Subcutaneous abdominal adipose tissue (tissue), 5 donors: ENCODE results near the gene NR1D1.

Source experiments
- H3K27ac ChIP-seq: one replicate; pipeline ENCODE4 v1.7.0; 2013; ENCODE audit warnings: low read depth, mild to moderate bottlenecking, inconsistent platforms, low read length, moderate library complexity
- H3K27me3 ChIP-seq, 5 donors: one replicate each; pipeline ENCODE4 v1.7.0; 2013; ENCODE audit warnings: low read length in 5 of 5, inconsistent platforms in 1 of 5; ENCODE audit not compliant: control insufficient read depth in 5 of 5, insufficient read depth in 4 of 5
- H3K36me3 ChIP-seq, 5 donors: one replicate each; pipeline ENCODE4 v1.7.0; 2013; ENCODE audit warnings: low read length in 5 of 5; ENCODE audit not compliant: control insufficient read depth in 5 of 5, insufficient read depth in 5 of 5
- H3K4me1 ChIP-seq, 5 donors: one replicate each; pipeline ENCODE4 v1.7.0; 2013; ENCODE audit warnings: low read length in 5 of 5, mild to moderate bottlenecking in 3 of 5, moderate library complexity in 1 of 5; ENCODE audit not compliant: control insufficient read depth in 5 of 5, insufficient read depth in 5 of 5
- H3K4me3 ChIP-seq, 5 donors: one replicate each; pipeline ENCODE4 v1.7.0; 2013; ENCODE audit warnings: low read length in 5 of 5, low read depth in 1 of 5
- H3K9ac ChIP-seq, 5 donors: one replicate each; pipeline ENCODE4 v1.7.0; 2013; ENCODE audit warnings: low read length in 5 of 5, mild to moderate bottlenecking in 4 of 5, moderate library complexity in 3 of 5
- H3K9me3 ChIP-seq, 5 donors: one replicate each; pipeline ENCODE4 v1.7.0; 2013; ENCODE audit warnings: low read length in 5 of 5; ENCODE audit not compliant: control insufficient read depth in 5 of 5
- donor health status: healthy.
- donor health status: healthy.
- donor health status: healthy.
- donor health status: healthy.
- donor health status: healthy.

The NR1D1 gene

DNA sequence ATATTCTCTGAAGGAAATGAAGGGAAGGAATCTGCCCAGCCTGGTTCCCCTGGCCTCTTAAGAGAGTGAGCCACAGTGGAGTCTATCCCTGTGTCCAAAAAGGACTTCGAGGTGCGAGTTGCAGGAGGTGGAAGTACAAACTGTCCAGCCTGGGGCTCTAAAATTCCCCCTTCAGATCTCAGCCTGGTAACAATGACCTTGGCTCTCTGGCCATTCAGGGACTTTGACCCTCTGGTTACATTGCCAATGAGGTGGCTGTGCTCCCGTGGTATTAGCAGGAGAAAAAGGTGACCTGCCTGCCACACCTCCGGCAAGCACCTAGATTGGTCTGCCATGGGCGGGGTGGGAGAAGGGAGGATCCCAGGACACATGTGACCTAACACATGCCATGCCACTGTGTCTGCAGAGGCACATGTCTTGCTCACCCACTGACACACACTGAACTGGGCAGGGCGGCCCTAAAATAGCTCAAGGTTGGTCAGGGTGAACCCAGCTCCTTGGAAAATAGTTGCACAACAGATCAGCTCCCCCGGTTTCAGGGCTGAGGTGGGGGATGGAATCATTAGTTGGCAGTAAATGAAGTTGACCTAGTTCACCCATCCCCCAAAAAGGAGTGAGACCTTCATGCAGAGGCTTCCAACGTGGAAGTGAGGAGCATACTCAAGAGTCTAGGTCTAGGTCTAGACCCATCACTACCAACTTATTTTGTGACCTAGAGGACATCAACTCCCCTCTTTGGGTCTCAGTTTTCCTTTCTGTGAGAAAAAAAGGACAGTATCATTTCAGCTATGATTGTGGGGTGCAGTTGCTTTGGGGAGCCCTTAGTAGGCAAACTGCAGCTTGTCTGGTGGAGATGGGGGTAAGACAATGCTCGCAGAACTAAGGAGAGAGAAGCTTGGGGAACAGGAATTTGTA is 2.2 kb downstream of the NR1D1 start:
- Histone ChIP-seq H3K36me3 (peaks cover 0 to 50% (median 48%) of the 10 kb centered on the region in 5 donors), H3K4me3 (peak overlapping the region; percentile 55 to 100 (median 77)), H3K27ac (peak overlapping the region; percentile 95), H3K9me3 (no peaks in the 10 kb centered on the region), H3K27me3 (peaks cover 0 to 8% (median 0%) of the 10 kb centered on the region in 5 donors), H3K4me1 (peaks cover 43 to 92% (median 81%) of the 10 kb centered on the region in 5 donors), H3K9ac (peak overlapping the region; percentile 49 to 81 (median 56))

DNA sequence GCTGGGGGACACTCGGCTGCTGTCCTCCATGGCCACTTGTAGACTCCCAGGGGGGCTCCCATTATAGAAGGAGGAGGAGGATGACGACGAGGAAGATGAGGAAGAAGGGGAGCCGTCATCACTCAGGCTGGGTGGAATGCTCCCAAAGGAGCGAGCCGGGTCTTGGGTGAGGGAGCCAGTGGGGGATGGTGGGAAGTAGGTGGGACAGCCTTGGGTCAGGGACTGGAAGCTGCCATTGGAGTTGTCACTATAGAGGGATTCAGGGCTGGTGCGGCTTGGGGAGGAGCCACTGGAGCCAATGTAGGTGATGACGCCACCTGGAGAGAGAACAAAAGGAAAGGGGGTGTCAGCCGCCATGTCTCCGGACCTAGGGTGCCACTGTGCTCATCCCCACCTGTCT is 3.3 kb downstream of the NR1D1 start:
- Histone ChIP-seq H3K27me3 (peaks cover 0 to 8% (median 0%) of the 10 kb centered on the region in 5 donors), H3K4me3 (peak overlapping the region; percentile 55 to 100 (median 77)), H3K9ac (peak overlapping the region in 4 of 5 donors; percentile 49 to 81 (median 53)), H3K9me3 (no peaks in the 10 kb centered on the region), H3K27ac (peak overlapping the region; percentile 95), H3K4me1 (peaks cover 39 to 88% (median 82%) of the 10 kb centered on the region in 5 donors), H3K36me3 (peaks cover 0 to 56% (median 54%) of the 10 kb centered on the region in 5 donors)

DNA sequence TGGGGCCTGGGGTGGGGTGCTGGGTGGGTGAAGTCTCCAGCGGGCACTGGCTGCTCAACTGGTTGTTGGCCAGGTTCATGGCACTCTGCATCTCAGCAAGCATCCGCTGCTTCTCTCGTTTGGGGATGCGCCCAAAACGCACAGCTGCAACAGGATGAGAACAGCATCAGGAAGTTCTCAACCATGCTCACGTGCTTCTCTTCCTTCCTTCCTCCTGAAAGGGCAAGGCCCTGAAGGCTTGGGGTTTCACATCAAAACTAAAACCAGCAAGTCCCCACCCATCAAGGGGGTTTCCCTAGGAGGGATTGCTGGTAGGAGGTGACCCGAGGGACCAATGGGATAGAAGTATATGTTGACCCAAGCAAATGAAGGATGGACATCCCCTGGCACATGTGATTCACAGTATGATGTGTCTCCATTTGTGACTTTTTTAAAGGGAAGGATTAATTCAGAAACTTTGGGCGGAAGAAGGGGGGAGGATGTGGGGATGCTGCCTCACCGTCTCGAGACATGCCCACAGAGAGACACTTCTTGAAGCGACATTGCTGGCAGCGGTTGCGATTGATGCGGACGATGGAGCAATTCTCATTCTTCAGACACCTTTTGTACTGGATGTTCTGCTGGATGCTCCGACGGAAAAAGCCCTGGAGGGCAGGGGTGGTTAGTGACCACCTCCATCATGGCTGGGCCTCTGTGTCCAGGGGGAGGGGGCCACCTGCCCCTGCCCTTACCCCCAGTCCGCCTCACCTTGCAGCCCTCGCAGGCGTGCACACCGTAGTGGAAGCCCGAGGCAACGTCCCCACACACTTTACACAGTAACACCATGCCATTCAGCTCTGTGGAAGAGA is 4.2 kb downstream of the NR1D1 start:
- Histone ChIP-seq H3K4me3 (peak overlapping the region; percentile 11 to 92 (median 55)), H3K9ac (peak overlapping the region in 4 of 5 donors; percentile 1 to 59 (median 28)), H3K27me3 (peaks cover 0 to 7% (median 0%) of the 10 kb centered on the region in 5 donors), H3K9me3 (no peaks in the 10 kb centered on the region), H3K4me1 (peaks cover 37 to 84% (median 74%) of the 10 kb centered on the region in 5 donors), H3K36me3 (peaks cover 0 to 64% (median 60%) of the 10 kb centered on the region in 5 donors), H3K27ac (peak overlapping the region; percentile 95)

DNA sequence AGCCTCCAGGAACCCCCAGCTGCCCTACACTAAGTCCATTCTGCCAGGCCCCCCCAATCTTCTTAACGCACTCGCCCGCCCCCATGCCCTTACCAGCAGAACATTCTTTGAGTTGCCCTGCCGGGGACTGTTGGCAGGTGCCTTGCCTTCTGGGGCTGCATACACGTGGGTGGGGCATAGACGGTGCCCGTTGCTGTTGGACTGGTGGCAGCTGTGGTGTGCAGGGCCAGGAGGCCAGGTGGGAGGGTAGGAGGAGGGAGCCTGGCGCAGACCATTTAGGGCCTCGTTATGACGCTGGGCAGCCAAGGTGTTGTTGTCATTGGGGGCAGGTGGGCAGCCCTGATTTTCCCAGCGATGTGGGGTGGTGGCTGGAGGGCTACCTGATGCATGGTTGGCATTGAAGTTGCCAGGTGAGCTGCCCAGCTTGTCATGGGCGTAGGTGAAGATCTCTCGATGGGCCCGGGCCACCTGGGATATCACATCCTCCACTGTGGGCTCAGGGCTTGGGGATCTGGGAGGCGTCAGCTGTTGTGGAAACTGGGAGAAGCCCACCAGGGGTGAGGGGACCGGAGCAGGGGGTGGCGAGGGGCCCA is 4.9 kb downstream of the NR1D1 start:
- Histone ChIP-seq H3K4me1 (peaks cover 30 to 78% (median 69%) of the 10 kb centered on the region in 5 donors), H3K36me3 (peaks cover 0 to 70% (median 62%) of the 10 kb centered on the region in 5 donors), H3K27ac (peak overlapping the region; percentile 95), H3K9ac (peak overlapping the region in 2 of 5 donors; percentile 0 to 25), H3K4me3 (peak overlapping the region in 1 of 5 donors; percentile 24), H3K27me3 (peaks cover 0 to under 1% (median 0%) of the 10 kb centered on the region in 5 donors), H3K9me3 (no peaks in the 10 kb centered on the region)

DNA sequence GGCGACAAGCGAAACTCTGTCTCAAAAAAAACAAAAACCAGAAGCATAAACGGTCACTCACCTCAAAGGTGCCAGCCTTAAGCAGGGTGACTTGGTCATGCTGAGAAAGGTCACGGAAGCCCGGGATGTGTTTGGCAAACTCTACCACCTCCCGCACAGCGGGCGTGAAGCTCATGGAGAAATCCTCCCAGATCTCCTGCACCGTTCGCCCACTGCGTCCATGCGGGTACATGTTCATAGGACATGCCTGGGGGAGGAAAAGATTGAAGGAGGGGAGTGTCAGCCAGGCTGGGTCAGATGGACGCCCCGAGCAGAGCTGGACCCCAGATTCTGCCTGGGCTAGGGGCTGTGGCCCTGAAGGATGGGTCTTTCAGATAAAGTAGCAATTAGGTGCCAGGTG is 5.5 kb downstream of the NR1D1 start:
- Histone ChIP-seq H3K27ac (peak overlapping the region; percentile 95), H3K9ac (peak overlapping the region in 1 of 5 donors; percentile 25), H3K4me3 (no peak overlapping the region), H3K4me1 (peaks cover 30 to 72% (median 65%) of the 10 kb centered on the region in 5 donors), H3K9me3 (no peaks in the 10 kb centered on the region), H3K36me3 (peaks cover 0 to 76% (median 67%) of the 10 kb centered on the region in 5 donors), H3K27me3 (no peaks in the 10 kb centered on the region)

DNA sequence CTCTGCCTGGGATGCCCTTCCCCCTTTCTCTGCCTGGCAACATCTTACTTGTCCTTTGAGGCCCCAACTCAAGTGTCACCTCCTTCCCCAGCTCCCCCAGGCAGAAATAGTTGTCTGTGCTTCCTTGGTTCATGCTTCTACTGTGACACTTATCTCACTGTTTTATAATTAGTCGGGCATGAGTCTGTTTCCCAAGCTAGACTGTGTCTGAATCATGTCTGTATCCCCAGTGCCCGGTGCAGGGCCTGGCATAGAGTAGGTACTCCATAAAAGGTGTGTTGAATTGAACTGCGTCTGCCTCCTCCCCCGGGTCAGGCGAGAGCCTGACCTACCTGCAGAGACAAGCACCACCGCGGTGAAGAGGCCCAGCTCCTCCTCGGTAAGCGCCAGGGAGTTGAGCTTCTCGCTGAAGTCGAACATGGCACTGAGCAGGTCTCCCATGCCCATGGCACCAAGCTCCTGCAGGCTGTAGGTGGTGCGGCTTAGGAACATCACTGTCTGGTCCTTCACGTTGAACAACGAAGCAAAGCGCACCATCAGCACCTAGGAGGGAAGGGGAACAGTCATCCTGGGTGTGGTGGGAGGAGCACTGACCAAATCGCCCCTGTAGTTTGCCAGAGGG is 6.7 kb downstream of the NR1D1 start:
- Histone ChIP-seq H3K4me3 (peak overlapping the region in 2 of 5 donors; percentile 6 to 38), H3K9me3 (no peaks in the 10 kb centered on the region), H3K27me3 (no peaks in the 10 kb centered on the region), H3K27ac (peak overlapping the region; percentile 95), H3K4me1 (peaks cover 30 to 65% (median 62%) of the 10 kb centered on the region in 5 donors), H3K9ac (peak overlapping the region in 2 of 5 donors; percentile 21 to 23), H3K36me3 (peaks cover 0 to 87% (median 78%) of the 10 kb centered on the region in 5 donors)

DNA sequence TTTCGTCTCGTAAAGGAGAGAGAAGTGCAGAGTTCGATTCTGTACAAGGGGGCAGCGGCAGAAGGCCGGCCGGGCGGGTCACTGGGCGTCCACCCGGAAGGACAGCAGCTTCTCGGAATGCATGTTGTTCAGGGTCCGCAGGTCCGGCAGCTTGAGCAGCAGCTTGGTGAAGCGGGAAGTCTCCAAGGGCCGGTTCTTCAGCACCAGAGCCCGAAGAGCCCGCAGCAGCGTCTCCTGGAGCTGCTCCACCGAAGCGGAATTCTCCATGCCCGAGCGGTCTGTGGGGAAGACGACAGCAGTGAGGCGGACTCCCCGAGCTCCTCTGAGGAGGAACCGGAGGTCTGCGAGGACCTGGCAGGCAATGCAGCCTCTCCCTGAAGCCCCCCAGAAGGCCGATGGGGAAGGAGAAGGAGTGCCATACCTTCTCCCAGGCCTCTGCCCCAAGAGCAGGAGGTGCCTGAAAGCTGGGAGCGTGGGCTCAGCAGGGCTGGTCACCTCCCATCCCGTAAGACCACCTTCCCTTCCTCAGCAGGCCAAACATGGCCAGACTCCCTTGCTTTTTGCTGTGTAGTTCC is 7.3 kb downstream of the NR1D1 start:
- Histone ChIP-seq H3K9ac (peak overlapping the region in 2 of 5 donors; percentile 21 to 23), H3K36me3 (peaks cover 0 to 92% (median 83%) of the 10 kb centered on the region in 5 donors), H3K4me3 (peak overlapping the region in 2 of 5 donors; percentile 6 to 38), H3K27me3 (no peaks in the 10 kb centered on the region), H3K9me3 (no peaks in the 10 kb centered on the region), H3K27ac (peak overlapping the region; percentile 61), H3K4me1 (peaks cover 28 to 59% (median 56%) of the 10 kb centered on the region in 5 donors)

DNA sequence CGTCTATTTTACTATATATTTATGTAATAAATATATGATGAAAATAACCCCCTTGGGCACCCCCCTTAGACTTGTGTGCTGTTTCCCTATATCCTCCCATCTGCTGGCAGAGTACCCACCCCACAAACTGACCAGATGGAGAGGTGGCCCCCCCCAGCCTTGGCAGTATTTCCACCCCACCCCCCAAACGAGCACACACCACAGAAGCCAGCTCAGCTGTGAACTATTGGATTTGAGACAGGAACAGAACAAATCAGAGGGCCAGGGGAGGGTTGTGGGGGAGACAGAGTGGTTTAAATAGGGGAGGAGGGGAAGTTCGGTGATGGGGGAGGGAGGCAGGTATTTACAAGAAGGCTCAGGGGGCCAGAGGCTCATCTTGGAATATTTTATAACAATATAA is 7.8 kb downstream of the NR1D1 start:
- no peak overlapping the region for H3K4me3 ChIP-seq

More for the DNA sequence above, 7.8 kb downstream of the NR1D1 start:
- H3K36me3 ChIP-seq: peaks cover 0 to 92% (median 86%) of the 10 kb centered on the region in 5 donors
- H3K9me3 ChIP-seq: no peaks in the 10 kb centered on the region
- peak overlapping the region; percentile 61 for H3K27ac ChIP-seq
- no peaks in the 10 kb centered on the region for H3K27me3 ChIP-seq
- H3K9ac ChIP-seq: no peak overlapping the region
- H3K4me1 ChIP-seq: peaks cover 23 to 54% (median 51%) of the 10 kb centered on the region in 5 donors
